SK-N-SH (cell line): ENCODE results near the gene CYP26C1.

Source experiments
- POLR2AphosphoS5 ChIP-seq: IDR thresholded peaks from 2 replicates; pipeline ENCODE4 v1.6.1; 2012; ENCODE audit warnings: low read depth, low read length
- TF ChIP-seq, protein P1 (sequence below): fragments of 200-600 bp; sonication (generic); IDR thresholded peaks from 2 replicates; pipeline ENCODE4 v1.6.1; 2017; ENCODE audit warnings: antibody characterized with exemption, mild to moderate bottlenecking, moderate library complexity
- TF ChIP-seq, protein P2 (sequence below): fragments of 150-350 bp; IDR thresholded peaks from 2 replicates; pipeline ENCODE4 v1.6.1; 2016; ENCODE audit warnings: mild to moderate bottlenecking, low read depth, low read length
- TF ChIP-seq, protein P3 (sequence below): IDR thresholded peaks from 2 replicates; pipeline ENCODE4 v1.4.0; 2012; ENCODE audit warnings: low read depth

DNA sequence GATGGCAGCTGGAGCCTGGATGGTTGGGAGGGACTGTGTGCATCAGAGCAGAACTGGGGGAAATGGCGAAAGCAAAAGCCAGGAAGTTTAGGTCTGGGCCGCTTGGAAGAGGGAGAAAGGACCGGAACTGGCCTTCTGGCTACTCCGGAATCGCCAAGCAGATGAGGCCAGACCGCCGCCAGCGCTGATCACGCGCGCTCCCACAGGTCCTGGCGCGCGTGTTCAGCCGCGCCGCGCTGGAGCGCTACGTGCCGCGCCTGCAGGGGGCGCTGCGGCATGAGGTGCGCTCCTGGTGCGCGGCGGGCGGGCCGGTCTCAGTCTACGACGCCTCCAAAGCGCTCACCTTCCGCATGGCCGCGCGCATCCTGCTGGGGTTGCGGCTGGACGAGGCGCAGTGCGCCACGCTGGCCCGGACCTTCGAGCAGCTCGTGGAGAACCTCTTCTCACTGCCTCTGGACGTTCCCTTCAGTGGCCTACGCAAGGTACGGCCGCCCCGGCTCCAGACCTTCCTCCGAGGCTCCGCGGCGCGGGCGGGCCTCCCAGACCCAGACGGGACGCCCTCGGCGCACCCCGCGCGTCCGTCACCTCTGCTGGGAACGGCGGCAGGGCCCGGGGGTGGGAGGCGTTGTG lies 2.0 kb downstream of the CYP26C1 start:
- TF ChIP-seq, protein P1, sequence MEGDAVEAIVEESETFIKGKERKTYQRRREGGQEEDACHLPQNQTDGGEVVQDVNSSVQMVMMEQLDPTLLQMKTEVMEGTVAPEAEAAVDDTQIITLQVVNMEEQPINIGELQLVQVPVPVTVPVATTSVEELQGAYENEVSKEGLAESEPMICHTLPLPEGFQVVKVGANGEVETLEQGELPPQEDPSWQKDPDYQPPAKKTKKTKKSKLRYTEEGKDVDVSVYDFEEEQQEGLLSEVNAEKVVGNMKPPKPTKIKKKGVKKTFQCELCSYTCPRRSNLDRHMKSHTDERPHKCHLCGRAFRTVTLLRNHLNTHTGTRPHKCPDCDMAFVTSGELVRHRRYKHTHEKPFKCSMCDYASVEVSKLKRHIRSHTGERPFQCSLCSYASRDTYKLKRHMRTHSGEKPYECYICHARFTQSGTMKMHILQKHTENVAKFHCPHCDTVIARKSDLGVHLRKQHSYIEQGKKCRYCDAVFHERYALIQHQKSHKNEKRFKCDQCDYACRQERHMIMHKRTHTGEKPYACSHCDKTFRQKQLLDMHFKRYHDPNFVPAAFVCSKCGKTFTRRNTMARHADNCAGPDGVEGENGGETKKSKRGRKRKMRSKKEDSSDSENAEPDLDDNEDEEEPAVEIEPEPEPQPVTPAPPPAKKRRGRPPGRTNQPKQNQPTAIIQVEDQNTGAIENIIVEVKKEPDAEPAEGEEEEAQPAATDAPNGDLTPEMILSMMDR: peak; percentile 13; the same call in 1 of the 2 replicates
- TF ChIP-seq, protein P2, sequence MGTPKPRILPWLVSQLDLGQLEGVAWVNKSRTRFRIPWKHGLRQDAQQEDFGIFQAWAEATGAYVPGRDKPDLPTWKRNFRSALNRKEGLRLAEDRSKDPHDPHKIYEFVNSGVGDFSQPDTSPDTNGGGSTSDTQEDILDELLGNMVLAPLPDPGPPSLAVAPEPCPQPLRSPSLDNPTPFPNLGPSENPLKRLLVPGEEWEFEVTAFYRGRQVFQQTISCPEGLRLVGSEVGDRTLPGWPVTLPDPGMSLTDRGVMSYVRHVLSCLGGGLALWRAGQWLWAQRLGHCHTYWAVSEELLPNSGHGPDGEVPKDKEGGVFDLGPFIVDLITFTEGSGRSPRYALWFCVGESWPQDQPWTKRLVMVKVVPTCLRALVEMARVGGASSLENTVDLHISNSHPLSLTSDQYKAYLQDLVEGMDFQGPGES: no peak
- TF ChIP-seq POLR2AphosphoS5: no peak
- TF ChIP-seq, protein P3, sequence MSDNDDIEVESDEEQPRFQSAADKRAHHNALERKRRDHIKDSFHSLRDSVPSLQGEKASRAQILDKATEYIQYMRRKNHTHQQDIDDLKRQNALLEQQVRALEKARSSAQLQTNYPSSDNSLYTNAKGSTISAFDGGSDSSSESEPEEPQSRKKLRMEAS: no peak
